GM21576 (cell line): ENCODE results near the gene MYNN.
"Not testable (repeated sequence)": the region's sequence is repeated elsewhere in the genome, so short reads cannot be mapped to it uniquely, and the experiment has no call there.

Experiments
- ATAC-seq: cut with Tn5 transposase; IDR thresholded peaks from one replicate; pipeline ENCODE4 v1.9.1; 2021; ENCODE audit warnings: mild to moderate bottlenecking, moderate library complexity; ENCODE audit not compliant: unreplicated experiment

MYNN gene

GRCh38 chr3:169772897-169773816 lies at the start of gene MYNN:
TSS of gene MYNN (plus strand) at chr3:169773396. CDS start at chr3:169774296, 900 bp downstream.
- ATAC-seq = peak; percentile 80

DNA sequence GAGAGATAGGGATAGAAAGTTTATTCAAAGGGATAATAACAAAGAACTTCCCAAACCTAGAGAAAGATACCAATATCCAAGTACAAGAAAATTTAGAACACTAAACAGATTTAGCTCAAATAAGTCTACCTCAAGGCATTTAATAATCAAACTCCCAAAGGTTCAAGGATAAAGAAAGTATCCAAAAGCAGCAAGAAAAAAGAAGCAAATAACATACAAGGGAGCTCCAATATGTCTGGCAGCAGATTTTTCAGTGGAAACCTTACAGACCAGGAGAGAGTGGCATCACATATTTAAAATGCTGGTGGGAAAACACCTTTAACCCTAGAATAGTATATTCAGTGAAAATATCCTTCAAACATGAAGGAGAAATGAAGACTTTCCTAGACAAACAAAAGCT lies 41.3 kb upstream of the MYNN start:
- not testable (repeated sequence) for ATAC-seq

- no peak for ATAC-seq
Observed at GRCh38 chr3:169739067-169739466, 34.1 kb upstream of the MYNN start.

DNA sequence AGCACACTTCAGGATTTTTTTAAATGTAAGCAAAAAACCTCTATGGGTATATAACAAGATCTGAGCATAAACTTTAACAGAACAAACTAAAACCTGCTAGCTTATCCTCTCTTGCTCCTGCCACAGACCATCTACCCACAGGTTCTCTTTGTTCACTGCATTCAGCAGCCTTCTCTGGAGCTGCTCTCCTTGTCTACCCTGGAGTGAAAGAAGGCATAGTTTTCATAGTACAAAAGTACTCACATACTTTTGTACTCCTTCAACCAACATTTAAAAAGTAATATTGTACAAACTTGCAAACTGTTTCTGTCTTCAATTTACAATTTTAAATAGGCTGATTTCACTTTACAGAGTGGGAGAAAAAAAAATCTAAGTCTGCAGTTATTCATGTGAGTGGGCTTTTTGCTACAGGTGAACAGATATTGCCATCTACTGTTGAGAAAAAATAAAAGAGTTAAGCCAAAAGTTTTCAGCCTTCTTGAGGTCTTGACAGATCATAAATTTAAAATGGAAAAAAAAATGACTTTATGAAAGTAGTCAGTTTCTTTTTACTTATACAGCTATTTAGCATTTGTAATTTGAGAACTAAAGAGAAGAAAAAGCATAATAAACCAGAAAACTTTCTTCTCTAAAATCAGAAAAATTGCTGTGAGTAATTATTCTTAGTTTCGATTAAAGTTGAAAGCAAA lies 28.7 kb upstream of the MYNN start:
- ATAC-seq = no peak

DNA sequence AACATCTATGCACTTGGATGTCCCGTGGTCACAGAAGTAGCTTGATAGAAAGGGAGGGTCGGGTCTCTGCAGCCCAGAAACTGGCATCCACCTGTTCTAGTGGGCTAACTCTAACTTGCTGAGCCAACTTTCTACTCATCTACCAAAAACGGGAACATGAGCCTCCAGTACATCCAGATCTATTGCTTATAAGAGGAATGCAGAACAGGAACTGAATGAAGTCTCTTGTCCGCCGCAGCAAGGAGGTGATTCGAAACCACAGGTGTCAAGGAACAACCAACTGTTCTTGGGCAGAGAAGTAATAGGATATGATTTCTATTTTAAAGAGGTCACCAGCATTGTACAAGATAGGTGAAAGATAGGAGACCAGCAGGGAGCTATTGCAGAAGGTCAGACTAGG lies 26.3 kb upstream of the MYNN start:
- no peak for ATAC-seq

DNA sequence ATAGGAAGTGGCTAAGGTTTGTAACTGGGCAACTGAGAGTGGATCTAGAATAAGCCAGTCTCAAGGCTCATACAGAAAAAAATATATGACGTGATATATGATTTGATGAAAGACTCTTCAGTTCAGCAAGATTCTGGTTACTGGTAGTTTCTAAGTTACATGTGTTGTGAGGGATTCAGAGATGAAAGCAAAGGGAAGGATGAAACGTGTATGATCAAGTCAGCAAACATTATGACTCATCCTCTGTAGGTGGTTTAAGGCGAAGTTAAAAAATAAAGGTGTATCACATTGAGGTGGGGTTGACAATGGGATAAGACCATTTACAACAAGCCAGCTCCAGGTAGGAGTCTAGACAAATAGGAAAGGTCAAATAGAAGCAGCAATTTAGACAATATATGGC lies 24.5 kb upstream of the MYNN start:
- ATAC-seq = no peak

GRCh38 chr3:169750665-169751064 lies 22.5 kb upstream of the MYNN start:
- ATAC-seq = no peak

- no peak for ATAC-seq
Observed at GRCh38 chr3:169751875-169752274, 21.3 kb upstream of the MYNN start.

GRCh38 chr3:169754711-169755110 lies 18.5 kb upstream of the MYNN start:
- no peak for ATAC-seq

- ATAC-seq = no peak
Observed at GRCh38 chr3:169755488-169755887, 17.7 kb upstream of the MYNN start.

DNA sequence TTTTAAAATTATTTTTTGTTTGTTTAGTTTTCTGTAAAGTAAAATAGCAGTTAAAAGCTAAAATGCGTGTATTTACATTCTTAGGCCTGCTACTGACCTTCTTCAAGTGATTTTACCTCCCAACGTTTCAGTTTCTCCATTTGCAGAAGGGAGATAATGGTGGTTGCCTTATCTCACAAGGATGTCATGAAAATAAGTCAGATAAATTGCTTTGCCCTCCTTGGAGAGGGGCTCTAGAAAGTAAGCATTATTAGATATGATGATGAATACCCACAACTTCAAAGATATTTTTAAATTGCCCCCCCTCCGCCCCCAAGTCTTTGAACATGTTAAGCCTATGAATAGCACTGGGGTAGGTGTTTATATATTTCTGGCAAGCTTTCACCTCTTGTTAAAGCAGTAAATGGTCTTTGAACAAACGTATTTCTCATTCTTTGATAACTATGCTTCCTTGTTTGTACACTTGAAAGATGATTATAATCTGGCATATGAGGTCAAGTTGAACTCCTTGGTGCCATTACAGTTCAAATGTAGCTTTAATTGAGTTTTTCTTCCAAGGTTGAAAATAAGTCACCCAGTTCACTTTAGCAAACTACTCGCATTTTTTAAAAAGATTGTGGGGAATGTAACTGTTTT lies 14.7 kb upstream of the MYNN start:
- no peak for ATAC-seq

- ATAC-seq = peak; percentile 60
Observed at GRCh38 chr3:169759256-169759655, 13.9 kb upstream of the MYNN start.

DNA sequence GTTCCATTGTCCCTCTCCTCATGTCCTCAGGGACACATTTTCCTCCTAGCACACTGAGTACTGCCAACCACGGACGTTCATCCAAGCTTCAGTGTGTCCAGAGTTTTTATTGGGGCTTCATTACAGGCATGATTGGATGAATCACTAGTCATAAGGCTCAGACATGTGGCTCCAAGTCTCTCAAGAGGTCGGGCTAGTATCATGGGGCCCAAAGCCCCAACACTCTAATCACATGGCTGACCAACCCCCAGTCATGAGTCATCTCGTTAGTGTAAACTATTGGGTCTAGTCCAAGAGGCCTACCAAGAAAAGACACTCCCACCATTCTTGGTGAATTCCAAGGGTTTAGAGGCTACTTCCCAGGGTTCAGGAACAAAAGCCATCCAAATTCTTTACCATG lies 12.7 kb upstream of the MYNN start:
- no peak for ATAC-seq

DNA sequence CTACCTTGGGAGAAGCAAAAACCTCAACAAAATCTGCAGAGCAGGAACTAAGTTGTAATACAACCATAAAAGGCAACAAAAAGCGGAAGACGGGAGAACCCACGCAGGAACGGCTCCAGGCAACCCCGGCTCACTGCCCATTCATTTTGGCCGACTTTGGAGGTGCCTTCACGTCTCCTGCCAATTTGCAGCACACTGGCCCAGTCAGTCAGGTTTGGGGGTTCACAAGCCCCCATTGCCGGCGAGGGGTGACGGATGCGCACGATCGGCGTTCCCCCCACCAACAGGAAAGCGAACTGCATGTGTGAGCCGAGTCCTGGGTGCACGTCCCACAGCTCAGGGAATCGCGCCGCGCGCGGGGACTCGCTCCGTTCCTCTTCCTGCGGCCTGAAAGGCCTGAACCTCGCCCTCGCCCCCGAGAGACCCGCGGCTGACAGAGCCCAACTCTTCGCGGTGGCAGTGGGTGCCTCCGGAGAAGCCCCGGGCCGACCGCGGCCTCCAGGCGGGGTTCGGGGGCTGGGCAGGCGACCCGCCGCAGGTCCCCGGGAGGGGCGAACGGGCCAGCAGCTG lies 8.8 kb upstream of the MYNN start:
- ATAC-seq = peak; percentile 34

- ATAC-seq = peak; percentile 71
Observed at GRCh38 chr3:169764882-169765612, 8.1 kb upstream of the MYNN start, which contains the start of gene TERC. TSS of gene TERC (minus strand) at chr3:169765060.

DNA sequence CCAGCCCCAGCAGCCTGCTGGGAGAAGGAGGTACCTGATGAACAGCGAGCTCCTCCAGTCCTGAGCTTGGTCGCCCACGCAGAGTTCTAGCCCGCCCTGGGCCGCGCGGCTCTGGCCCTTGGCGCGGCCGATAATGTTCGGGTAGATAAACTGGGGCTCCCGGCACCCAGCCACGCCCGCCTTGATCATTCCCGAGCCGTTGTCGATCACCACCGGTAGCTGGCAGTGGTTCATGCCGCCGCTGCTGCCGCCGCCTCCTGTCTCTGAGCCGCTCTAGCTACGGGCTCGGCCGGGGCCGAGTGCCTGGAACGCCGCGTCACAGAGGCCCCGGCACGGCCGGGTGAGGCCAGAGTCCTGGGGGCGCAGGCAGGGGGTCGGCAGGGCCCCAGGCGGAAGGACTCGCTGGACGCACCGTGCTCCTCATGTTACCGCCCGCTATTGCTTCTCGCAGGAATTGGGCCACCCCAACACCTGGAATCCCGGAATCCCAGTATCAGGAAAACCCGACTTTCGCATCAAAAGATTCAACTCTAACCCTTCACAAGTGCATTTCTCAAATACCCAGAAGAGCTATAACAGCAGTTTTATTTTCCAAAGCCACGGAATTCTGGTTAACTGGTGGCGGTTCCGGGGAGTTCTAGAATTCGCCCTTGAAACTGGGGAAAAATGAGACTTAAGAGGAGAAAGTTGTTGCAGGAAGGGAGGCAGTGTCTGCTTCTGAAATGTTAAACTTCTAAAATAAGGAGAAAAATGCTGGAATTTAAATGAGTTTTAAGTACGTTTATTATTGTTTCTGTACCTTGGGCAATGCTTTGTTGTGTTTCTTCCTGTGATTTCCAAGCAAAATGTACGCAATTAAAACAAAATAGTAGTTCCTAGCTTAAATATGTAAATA lies 3.7 kb upstream of the MYNN start, which contains the start of gene ACTRT3:
Gene ACTRT3, minus strand, starts transcription at position 275 of the 895 bp plus-strand sequence. Its CDS starts 41 bp downstream, at position 234.
- peak; percentile 27 for ATAC-seq

DNA sequence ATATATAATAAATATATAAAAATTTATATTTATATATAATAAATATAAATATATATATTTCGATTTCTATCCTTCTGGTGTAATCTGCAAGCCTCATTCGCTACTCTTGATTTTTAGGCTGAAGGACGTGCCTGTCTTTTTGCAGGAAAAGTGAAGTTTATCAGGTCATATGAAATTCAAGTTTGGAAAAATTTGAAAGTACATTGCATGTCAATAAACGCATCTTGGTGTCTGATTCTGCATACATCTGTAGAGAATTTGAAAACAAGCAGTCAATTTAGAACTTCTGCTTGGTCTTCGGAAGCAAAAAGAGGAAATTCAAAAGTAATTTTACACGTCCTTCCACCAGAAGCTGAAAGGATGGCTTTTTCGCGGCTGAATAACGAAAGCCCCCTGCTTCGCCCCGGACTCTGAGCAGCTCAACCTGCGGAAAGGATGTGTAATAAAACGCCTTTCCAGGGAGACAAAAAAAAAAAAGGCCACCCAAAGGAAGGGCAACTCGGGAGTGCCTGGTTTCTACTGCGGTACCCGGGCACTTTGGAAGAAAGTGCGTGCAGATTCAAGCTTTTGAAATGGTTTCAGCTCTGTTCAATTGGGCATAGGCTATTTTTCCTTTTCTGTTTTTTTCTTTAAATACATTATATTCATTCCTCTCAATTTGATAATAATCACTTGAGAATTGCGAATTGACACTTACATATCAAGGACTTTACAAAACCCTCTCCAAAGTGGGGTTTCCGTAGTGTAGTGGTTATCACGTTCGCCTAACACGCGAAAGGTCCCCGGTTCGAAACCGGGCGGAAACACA lies 1.5 kb upstream of the MYNN start:
- no peak for ATAC-seq

GRCh38 chr3:169772305-169772896 lies 795 bp upstream of the MYNN start:
- peak; percentile 25 for ATAC-seq
